Activated CD4-positive, alpha-beta T cell treated with anti-CD3 and anti-CD28 coated beads for 36 hours (primary cell): ENCODE results near the gene MON2. TPM values are rescaled to one million over a fixed set of nuclear protein-coding genes. Genes with fewer than 3 reads are reported as not detected.

Source experiments
- ATAC-seq: fragments of 200-7000 bp; cut with Tn5 transposase; one replicate; pipeline ENCODE4 v1.10.0; 2021; ENCODE audit warnings: mild to moderate bottlenecking, moderate library complexity
- CTCF ChIA-PET: fragments of 350-600 bp; sonication (Branson Sonifier 250); formaldehyde crosslinking; loops from one replicate; lab custom pipeline; 2021; ENCODE audit warnings: antibody characterized with exemption; lab: Charles Lee
- POLR2A ChIA-PET: fragments of 350-600 bp; sonication (Branson Sonifier 250); formaldehyde crosslinking; loops from one replicate; lab custom pipeline; 2021; ENCODE audit warnings: antibody characterized with exemption, inconsistent platforms; lab: Charles Lee
- DNase-seq: peaks from one replicate; pipeline ENCODE4 v3.0.0-alpha.2; 2020
- H3K27ac Mint-ChIP-seq: one replicate; pipeline ENCODE4 v1.8.0; 2021; ENCODE audit warnings: mixed read lengths
- H3K27me3 Mint-ChIP-seq: one replicate; pipeline ENCODE4 v1.8.0; 2021; ENCODE audit warnings: mixed read lengths
- H3K36me3 Mint-ChIP-seq: one replicate; pipeline ENCODE4 v1.8.0; 2021; ENCODE audit warnings: low read depth, mixed read lengths
- H3K4me1 Mint-ChIP-seq: one replicate; pipeline ENCODE4 v1.8.0; 2021; ENCODE audit warnings: mixed read lengths
- H3K4me3 Mint-ChIP-seq: one replicate; pipeline ENCODE4 v1.8.0; 2021; ENCODE audit warnings: mild to moderate bottlenecking, moderate library complexity, mixed read lengths
- H3K9me3 Mint-ChIP-seq: one replicate; pipeline ENCODE4 v1.8.0; 2021; ENCODE audit warnings: low read depth, mixed read lengths
- intact Hi-C, 2 experiments: fragments of 100-400 bp; cut with DNase I in 1 of 2; cut with micrococcal nuclease in 1 of 2; formaldehyde crosslinking; loops; one replicate each; pipeline versions ENCODE4 v1.14.2 to v1.15.1; 2022 to 2024; cut with DNase I, micrococcal nuclease
- total RNA-seq, 2 experiments: library from RNA; stranded (reverse); gene quantifications; one replicate each; pipeline ENCODE4 v1.2.3, GENCODE V29; 2021

The MON2 gene
- total RNA-seq, 2 experiments from 2014 or later = 26.9 to 31.3 TPM

GRCh38 chr12:62631471-62632410 is 165.1 kb downstream of the MON2 start:
- CTCF ChIA-PET = interaction anchor here (0.7 to 1.5 kb wide), 4 partner anchors 10 to 189 kb away, joined by 3 read pairs; no protein-coding TSS in a partner anchor
- Mint-ChIP-seq H3K27ac (no peak overlapping the region), H3K4me1 (peaks cover 11% of the 10 kb centered on the region), H3K27me3 (peaks cover 65% of the 10 kb centered on the region), H3K36me3 (no peaks in the 10 kb centered on the region), H3K4me3 (peak overlapping the region; percentile 62), H3K9me3 (no peaks in the 10 kb centered on the region)
- peak; percentile 50 for DNase-seq
- ATAC-seq = peak; percentile 66
- POLR2A ChIA-PET = interaction anchor here (0.5 kb wide), 1 partner anchor 171 kb away, joined by 3 read pairs; no protein-coding TSS in a partner anchor
- intact Hi-C loops = no loop called here

- Mint-ChIP-seq H3K27me3 (peaks cover 63% of the 10 kb centered on the region), H3K4me1 (peaks cover 11% of the 10 kb centered on the region), H3K36me3 (no peaks in the 10 kb centered on the region), H3K9me3 (no peaks in the 10 kb centered on the region), H3K4me3 (peak overlapping the region; percentile 62), H3K27ac (no peak overlapping the region)
- ATAC-seq (peak; percentile 26), DNase-seq (peak; percentile 25)
- CTCF ChIA-PET = interaction anchor here (0.7 to 1.5 kb wide), 4 partner anchors 9 to 190 kb away, joined by 3 read pairs; no protein-coding TSS in a partner anchor
- POLR2A ChIA-PET = interaction anchor here (0.5 to 0.6 kb wide), 2 partner anchors 32 to 170 kb away, joined by 3 read pairs; no protein-coding TSS in a partner anchor
- intact Hi-C loops = no loop called here
Measured at GRCh38 chr12:62632411-62632918, 165.8 kb downstream of the MON2 start.

- H3K4me3 Mint-ChIP-seq = no peak overlapping the region
- H3K4me1 Mint-ChIP-seq = peaks cover 11% of the 10 kb centered on the region
- ChIA-PET POLR2A (interaction anchor here (0.6 kb wide), 1 partner anchor 374 kb away, joined by 3 read pairs; no protein-coding TSS in a partner anchor), CTCF (interaction anchor here (1.0 kb wide), 1 partner anchor 18 kb away, joined by 3 read pairs; no protein-coding TSS in a partner anchor)
- peaks cover 39% of the 10 kb centered on the region for H3K27me3 Mint-ChIP-seq
- intact Hi-C loops = no loop called here
- no peaks in the 10 kb centered on the region for H3K36me3 Mint-ChIP-seq
- DNase-seq (no peak), ATAC-seq (no peak)
- H3K9me3 Mint-ChIP-seq = no peaks in the 10 kb centered on the region
- H3K27ac Mint-ChIP-seq = no peak overlapping the region
Measured at GRCh38 chr12:62635649-62636048, 169.0 kb downstream of the MON2 start.

GRCh38 chr12:62637679-62638078 is 171.1 kb downstream of the MON2 start:
- DNase-seq = no peak
- no peaks in the 10 kb centered on the region for H3K36me3 Mint-ChIP-seq
- H3K4me3 Mint-ChIP-seq = no peak overlapping the region
- ChIA-PET POLR2A (no interaction called here), CTCF (no interaction called here)
- H3K4me1 Mint-ChIP-seq = peaks cover 21% of the 10 kb centered on the region
- no peak for ATAC-seq
- H3K9me3 Mint-ChIP-seq = no peaks in the 10 kb centered on the region
- H3K27ac Mint-ChIP-seq = no peak overlapping the region
- intact Hi-C loops = no loop called here
- H3K27me3 Mint-ChIP-seq = peaks cover 28% of the 10 kb centered on the region

GRCh38 chr12:62640910-62641448 is 174.4 kb downstream of the MON2 start:
- H3K4me3 Mint-ChIP-seq = peak overlapping the region; percentile 53
- no peaks in the 10 kb centered on the region for H3K9me3 Mint-ChIP-seq
- H3K4me1 Mint-ChIP-seq = peaks cover 17% of the 10 kb centered on the region
- intact Hi-C loops = loop anchor here (1.0 to 2.0 kb wide), 3 partner anchors 37 to 380 kb away; partner anchors contain the start of gene USP15 (in 1 of the 2)
- ATAC-seq (peak; percentile 99), DNase-seq (peak; percentile 68)
- ChIA-PET CTCF (interaction anchor here (0.7 to 2.0 kb wide), 8 partner anchors 9 to 172 kb away, joined by 3 to 9 read pairs (median 3); no protein-coding TSS in a partner anchor), POLR2A (interaction anchor here (0.6 to 1.3 kb wide), 4 partner anchors 25 to 126 kb away, joined by 3 to 10 read pairs (median 4); no protein-coding TSS in a partner anchor)
- peak overlapping the region; percentile 39 for H3K27ac Mint-ChIP-seq
- peaks cover 6% of the 10 kb centered on the region for H3K27me3 Mint-ChIP-seq
- H3K36me3 Mint-ChIP-seq = no peaks in the 10 kb centered on the region

- ChIA-PET CTCF (interaction anchor here (0.6 to 2.0 kb wide), 4 partner anchors 10 to 1171 kb away, joined by 3 to 9 read pairs (median 3); no protein-coding TSS in a partner anchor), POLR2A (no interaction called here)
- intact Hi-C loops = no loop called here
- ATAC-seq (no peak), DNase-seq (no peak)
- Mint-ChIP-seq H3K4me3 (no peak overlapping the region), H3K27me3 (no peaks in the 10 kb centered on the region), H3K36me3 (no peaks in the 10 kb centered on the region), H3K27ac (no peak overlapping the region), H3K9me3 (no peaks in the 10 kb centered on the region), H3K4me1 (peaks cover 17% of the 10 kb centered on the region)
Measured at GRCh38 chr12:62642486-62642885, 175.9 kb downstream of the MON2 start.

GRCh38 chr12:62643486-62643885 is 176.9 kb downstream of the MON2 start:
- no peak overlapping the region for H3K4me3 Mint-ChIP-seq
- ATAC-seq (no peak), DNase-seq (no peak)
- no peak overlapping the region for H3K27ac Mint-ChIP-seq
- ChIA-PET POLR2A (no interaction called here), CTCF (interaction anchor here (0.9 kb wide), 1 partner anchor 151 kb away, joined by 3 read pairs; no protein-coding TSS in a partner anchor)
- intact Hi-C loops = no loop called here
- no peaks in the 10 kb centered on the region for H3K9me3 Mint-ChIP-seq
- H3K27me3 Mint-ChIP-seq = no peaks in the 10 kb centered on the region
- no peaks in the 10 kb centered on the region for H3K36me3 Mint-ChIP-seq
- H3K4me1 Mint-ChIP-seq = peaks cover 17% of the 10 kb centered on the region

GRCh38 chr12:62646566-62646965 is 179.9 kb downstream of the MON2 start:
- no peak for DNase-seq
- CTCF ChIA-PET = interaction anchor here (0.7 kb wide), 1 partner anchor 14 kb away, joined by 3 read pairs; no protein-coding TSS in a partner anchor
- Mint-ChIP-seq H3K4me3 (no peak overlapping the region), H3K27me3 (no peaks in the 10 kb centered on the region), H3K27ac (no peak overlapping the region), H3K4me1 (peaks cover 10% of the 10 kb centered on the region), H3K9me3 (no peaks in the 10 kb centered on the region), H3K36me3 (no peaks in the 10 kb centered on the region)
- intact Hi-C loops = no loop called here
- ATAC-seq = no peak
- POLR2A ChIA-PET = no interaction called here

GRCh38 chr12:62647586-62647985 is 181.0 kb downstream of the MON2 start:
- ATAC-seq (no peak), DNase-seq (no peak)
- H3K27ac Mint-ChIP-seq = no peak overlapping the region
- no peak overlapping the region for H3K4me3 Mint-ChIP-seq
- H3K36me3 Mint-ChIP-seq = no peaks in the 10 kb centered on the region
- CTCF ChIA-PET = no interaction called here
- POLR2A ChIA-PET = no interaction called here
- intact Hi-C loops = no loop called here
- H3K4me1 Mint-ChIP-seq = no peaks in the 10 kb centered on the region
- no peaks in the 10 kb centered on the region for H3K9me3 Mint-ChIP-seq
- H3K27me3 Mint-ChIP-seq = no peaks in the 10 kb centered on the region

GRCh38 chr12:62649412-62650138 is 182.9 kb downstream of the MON2 start:
- Mint-ChIP-seq H3K9me3 (no peaks in the 10 kb centered on the region), H3K4me1 (peaks cover 2% of the 10 kb centered on the region), H3K27me3 (no peaks in the 10 kb centered on the region), H3K27ac (no peak overlapping the region), H3K36me3 (no peaks in the 10 kb centered on the region), H3K4me3 (no peak overlapping the region)
- intact Hi-C loops = no loop called here
- ChIA-PET POLR2A (interaction anchor here (0.7 kb wide), 1 partner anchor 10 kb away, joined by 3 read pairs; no protein-coding TSS in a partner anchor), CTCF (interaction anchor here (1.0 to 1.1 kb wide), 2 partner anchors 145 to 360 kb away, joined by 3 read pairs; no protein-coding TSS in a partner anchor)
- ATAC-seq (no peak), DNase-seq (no peak)
